Endothelial cell of umbilical vein (primary cell): ENCODE results near the gene TMEM208. TPM values are rescaled to one million over a fixed set of nuclear protein-coding genes. Genes with fewer than 3 reads are reported as not detected.

Experiments used
- BruUV-seq: library from RNA; stranded (reverse); fragments of 400-500 nt; replicated peaks from 2 replicates; lab custom pipeline; 2021; lab: Mats Ljungman, UMichigan
- CTCF ChIA-PET: fragments of 300-600, 350-600 bp; sonication (Branson Sonifier 250); formaldehyde crosslinking; loops from one replicate; lab custom pipeline; 2021; ENCODE audit warnings: antibody characterized with exemption, inconsistent platforms; lab: Charles Lee
- POLR2A ChIA-PET: fragments of 300-600, 350-600 bp; sonication (Branson Sonifier 250); formaldehyde crosslinking; loops from one replicate; lab custom pipeline; 2021; ENCODE audit warnings: antibody characterized with exemption, inconsistent platforms; lab: Charles Lee
- DNase-seq: peaks from one replicate; pipeline ENCODE4 v3.0.0-alpha.2; 2011; ENCODE audit warnings: low read depth, low spot score
- FAIRE-seq: peaks from 2 replicates; lab custom pipeline; 2011; peaks lifted over from hg19 to GRCh38; lab: Jason Lieb, UNC
- H2AFZ ChIP-seq: 2 replicates; pipeline ENCODE4 v1.6.0; 2012; ENCODE audit warnings: low read depth, low read length, control low read depth, inconsistent platforms
- H3K27ac ChIP-seq: 2 replicates; pipeline ENCODE4 v1.5.1; 2011; ENCODE audit warnings: low read depth, mild to moderate bottlenecking, control low read depth, low read length, moderate library complexity; ENCODE audit not compliant: insufficient read depth
- H3K27me3 ChIP-seq, 2 experiments: 2 replicates each; pipeline versions ENCODE4 v1.6.0 to v1.6.1; 2011; ENCODE audit warnings: low read length in 2 of 2, mixed read lengths in 1 of 2; ENCODE audit not compliant: control insufficient read depth in 2 of 2, insufficient read depth in 2 of 2
- H3K36me3 ChIP-seq, 2 experiments: 2 replicates in 1 of 2; 3 replicates in 1 of 2; pipeline ENCODE4 v1.5.1; 2011; ENCODE audit warnings: low read length in 2 of 2, mild to moderate bottlenecking in 1 of 2, moderate library complexity in 1 of 2; ENCODE audit not compliant: control insufficient read depth in 2 of 2, insufficient read depth in 2 of 2; ENCODE audit errors: extremely low read depth in 1 of 2
- H3K4me1 ChIP-seq: 3 replicates; pipeline ENCODE4 v1.5.1; 2011; ENCODE audit warnings: mild to moderate bottlenecking, low read length; ENCODE audit not compliant: control insufficient read depth, insufficient read depth; ENCODE audit errors: extremely low read depth
- H3K4me2 ChIP-seq: 2 replicates; pipeline ENCODE4 v1.6.1; 2011; ENCODE audit warnings: low read length, control low read depth, mixed read lengths; ENCODE audit not compliant: insufficient read depth
- H3K4me3 ChIP-seq, 3 experiments: fragments of 200-600 bp in 1 of 3; sonication (generic), shearing (Covaris generic) in 1 of 3; replicated peaks in 1 of 3; 2 replicates each; pipeline ENCODE4 v1.5.1; 2011 to 2016; ENCODE audit warnings: control low read depth in 3 of 3, low read length in 3 of 3, mild to moderate bottlenecking in 2 of 3, inconsistent platforms in 1 of 3, low read depth in 1 of 3, moderate library complexity in 1 of 3; ENCODE audit not compliant: insufficient read depth in 1 of 3
- H3K79me2 ChIP-seq: 2 replicates; pipeline ENCODE4 v1.6.0; 2012; ENCODE audit warnings: low read length, inconsistent platforms; ENCODE audit not compliant: control insufficient read depth, insufficient read depth
- H3K9ac ChIP-seq: replicated peaks from 2 replicates; pipeline ENCODE3; 2011; ENCODE audit warnings: low read length, control low read depth; ENCODE audit not compliant: insufficient read depth; ENCODE audit errors: extremely low read depth
- H3K9me1 ChIP-seq: replicated peaks from 3 replicates; pipeline ENCODE4 v1.6.0; 2011; ENCODE audit warnings: mild to moderate bottlenecking, low read length; ENCODE audit not compliant: control insufficient read depth, insufficient read depth; ENCODE audit errors: extremely low read depth
- H3K9me3 ChIP-seq: replicated peaks from 2 replicates; pipeline ENCODE4 v1.5.1; 2012; ENCODE audit warnings: low read length, inconsistent platforms; ENCODE audit not compliant: control insufficient read depth, insufficient read depth
- H4K20me1 ChIP-seq: replicated peaks from 2 replicates; pipeline ENCODE3; 2011; ENCODE audit warnings: mild to moderate bottlenecking, low read length; ENCODE audit not compliant: control insufficient read depth, insufficient read depth; ENCODE audit errors: extremely low read depth
- EZH2 ChIP-seq: IDR thresholded peaks from 2 replicates; pipeline ENCODE4 v1.6.1; 2012; ENCODE audit warnings: borderline replicate concordance, low read depth, mild to moderate bottlenecking, moderate library complexity, low read length, inconsistent platforms; ENCODE audit not compliant: severe bottlenecking
- FOS ChIP-seq: IDR thresholded peaks from 2 replicates; pipeline ENCODE4 v1.6.1; 2011; ENCODE audit warnings: mild to moderate bottlenecking, low read length, moderate library complexity, borderline replicate concordance; ENCODE audit not compliant: insufficient read depth
- GATA2 ChIP-seq: IDR thresholded peaks from 2 replicates; pipeline ENCODE4 v1.7.0; 2011; ENCODE audit warnings: low read depth, mild to moderate bottlenecking, moderate library complexity, mixed read lengths, low read length; ENCODE audit not compliant: insufficient read length, insufficient read depth
- JUN ChIP-seq: IDR thresholded peaks from 2 replicates; pipeline ENCODE4 v1.6.1; 2011; ENCODE audit warnings: borderline replicate concordance, low read depth; ENCODE audit not compliant: insufficient read length, insufficient read depth
- MAX ChIP-seq: IDR thresholded peaks from 2 replicates; pipeline ENCODE4 v1.6.1; 2011; ENCODE audit not compliant: insufficient read depth, insufficient read length
- MYC ChIP-seq: IDR thresholded peaks from one replicate; pipeline ENCODE4 v1.6.1; 2011; ENCODE audit warnings: mild to moderate bottlenecking, low read depth, low read length
- POLR2A ChIP-seq: IDR thresholded peaks from 2 replicates; pipeline ENCODE4 v1.6.1; 2012; ENCODE audit warnings: low read depth, mild to moderate bottlenecking, control low read depth, low read length
- POLR2AphosphoS5 ChIP-seq: IDR thresholded peaks from 2 replicates; pipeline ENCODE4 v1.6.1; 2012; ENCODE audit warnings: low read depth, mild to moderate bottlenecking, control low read depth, low read length, moderate library complexity; ENCODE audit not compliant: insufficient read depth
- dilution Hi-C: fragments of 300-500 bp; cut with MboI; formaldehyde crosslinking; loops from one replicate; pipeline ENCODE4 v1.15.0; 2019; ENCODE audit warnings: low sequenced_read_pairs; ENCODE audit not compliant: extremely low pct_ligation_motif_present
- intact Hi-C: fragments of 100-400 bp; cut with micrococcal nuclease; formaldehyde crosslinking; loops from one replicate; pipeline ENCODE4 v1.10.0; 2022
- polyA plus RNA-seq, 4 experiments: library from polyadenylated mRNA; depleted of rRNA in 3 of 4; stranded (reverse) in 3 of 4; unstranded in 1 of 4; fragments of >200 nt; gene quantifications; 2 replicates each; pipeline versions ENCODE4 v1.2.1 to v1.2.3, GENCODE V29; 2011 to 2012; ENCODE audit warnings: missing spikeins in 1 of 4
- total RNA-seq: library from RNA; stranded (reverse); gene quantifications from 2 replicates; pipeline ENCODE4 v1.2.3, GENCODE V29; 2021
- TF ChIP-seq, protein P1 (sequence below), 2 donors: IDR thresholded peaks; 1 replicate in 1 of 2; 2 replicates in 1 of 2; pipeline ENCODE4 v1.5.1; 2011; ENCODE audit warnings: low read length in 2 of 2, mild to moderate bottlenecking in 2 of 2, moderate library complexity in 2 of 2, control low read depth in 1 of 2, inconsistent platforms in 1 of 2, low read depth in 1 of 2; ENCODE audit not compliant: insufficient read depth in 1 of 2; ENCODE audit errors: extremely low read depth in 1 of 2

Gene TMEM208
- total and polyA plus RNA-seq, 2 donors (not counting 3 experiments of a cell fraction or from before 2014, with no cell fraction given): 35.3 to 94.0 TPM

- ChIA-PET CTCF (interaction anchor here (0.9 to 2.0 kb wide), 17 partner anchors 9 to 227 kb away, joined by 3 to 10 read pairs (median 5); partner anchors contain the start of genes KCTD19, LRRC36 and TMEM208), POLR2A (interaction anchor here (0.7 to 1.9 kb wide), 4 partner anchors 15 to 52 kb away, joined by 3 to 8 read pairs (median 6); partner anchors contain the start of genes E2F4 and TMEM208)
- dilution Hi-C loops: no loop called here
- Histone ChIP-seq H3K9me1 (no peaks in the 10 kb centered on the region), H3K4me3 (no peak overlapping the region), H3K9ac (peak overlapping the region; percentile 49), H3K27me3 (no peaks in the 10 kb centered on the region), H3K27ac (peak overlapping the region; percentile 88), H2AFZ (no peak overlapping the region), H3K4me1 (peaks cover 65% of the 10 kb centered on the region), H3K79me2 (peaks cover 50% of the 10 kb centered on the region), H3K4me2 (peak overlapping the region; percentile 56), H4K20me1 (no peaks in the 10 kb centered on the region), H3K9me3 (no peaks in the 10 kb centered on the region), H3K36me3 (peaks cover 0 to 5% of the 10 kb centered on the region in 2 experiments)
- no peak for TF ChIP-seq MYC
- TF ChIP-seq, protein P1, sequence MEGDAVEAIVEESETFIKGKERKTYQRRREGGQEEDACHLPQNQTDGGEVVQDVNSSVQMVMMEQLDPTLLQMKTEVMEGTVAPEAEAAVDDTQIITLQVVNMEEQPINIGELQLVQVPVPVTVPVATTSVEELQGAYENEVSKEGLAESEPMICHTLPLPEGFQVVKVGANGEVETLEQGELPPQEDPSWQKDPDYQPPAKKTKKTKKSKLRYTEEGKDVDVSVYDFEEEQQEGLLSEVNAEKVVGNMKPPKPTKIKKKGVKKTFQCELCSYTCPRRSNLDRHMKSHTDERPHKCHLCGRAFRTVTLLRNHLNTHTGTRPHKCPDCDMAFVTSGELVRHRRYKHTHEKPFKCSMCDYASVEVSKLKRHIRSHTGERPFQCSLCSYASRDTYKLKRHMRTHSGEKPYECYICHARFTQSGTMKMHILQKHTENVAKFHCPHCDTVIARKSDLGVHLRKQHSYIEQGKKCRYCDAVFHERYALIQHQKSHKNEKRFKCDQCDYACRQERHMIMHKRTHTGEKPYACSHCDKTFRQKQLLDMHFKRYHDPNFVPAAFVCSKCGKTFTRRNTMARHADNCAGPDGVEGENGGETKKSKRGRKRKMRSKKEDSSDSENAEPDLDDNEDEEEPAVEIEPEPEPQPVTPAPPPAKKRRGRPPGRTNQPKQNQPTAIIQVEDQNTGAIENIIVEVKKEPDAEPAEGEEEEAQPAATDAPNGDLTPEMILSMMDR (IDR thresholded peaks at IDR 0.05; ENCODE audit: extremely low read depth in 1 of 2, insufficient read depth in 1 of 2, low read depth in 1 of 2, low read length in 2 of 2): no peak
- TF ChIP-seq POLR2AphosphoS5: peak; percentile 66
- peak; percentile 69 for TF ChIP-seq POLR2A
- TF ChIP-seq EZH2: no peak
- peak; percentile 59 for TF ChIP-seq JUN
- no peak for TF ChIP-seq GATA2
- TF ChIP-seq MAX: no peak
- TF ChIP-seq FOS: peak; percentile 89
- intact Hi-C loops: loop anchor here (1.0 kb wide), 1 partner anchor 8 kb away; no protein-coding TSS in a partner anchor
- FAIRE-seq (peak; percentile 97), DNase-seq (peak; percentile 76)
- BruUV-seq: TSS peak; percentile 45
Observed at GRCh38 chr16:67244387-67245185, 17.7 kb downstream of the TMEM208 start.
